ENCODE measurements around the gene SYNPO.

- no peak for TF ChIP-seq CTCF (IDR thresholded peaks at IDR 0.05)
- TF ChIP-seq RXRA (IDR thresholded peaks at IDR 0.05; ENCODE audit: borderline replicate concordance, low read depth), result no peak
- TF ChIP-seq RAD21 (IDR thresholded peaks at IDR 0.05; ENCODE audit: low read length), result no peak
- TF ChIP-seq TEAD4 (IDR thresholded peaks at IDR 0.05; ENCODE audit: borderline replicate concordance, insufficient read depth), result no peak
- TF ChIP-seq REST (IDR thresholded peaks at IDR 0.05; ENCODE audit: low read depth, low read length), result no peak
- no peak for TF ChIP-seq SIN3A (IDR thresholded peaks at IDR 0.05; ENCODE audit: borderline replicate concordance, low read depth, low read length)
- no peak for TF ChIP-seq EP300 (IDR thresholded peaks at IDR 0.05; ENCODE audit: borderline replicate concordance in 1 of 2, low read depth in 1 of 2, low read length in 1 of 2)
- TF ChIP-seq ZBTB33 (IDR thresholded peaks at IDR 0.05; ENCODE audit: borderline replicate concordance, low read depth), result no peak
- no peak for TF ChIP-seq FOSL2 (IDR thresholded peaks at IDR 0.05; ENCODE audit: borderline replicate concordance, low read depth)
- no peak for TF ChIP-seq TAF1 (IDR thresholded peaks at IDR 0.05; ENCODE audit: borderline replicate concordance, low read depth, low read length)
- TF ChIP-seq RCOR1 (IDR thresholded peaks at IDR 0.05; ENCODE audit: low read length), result no peak
Measured at GRCh38 chr5:150672884-150673275, 32.4 kb downstream of the SYNPO start.

Data from SK-N-SH (cell line).